ENCODE results near the gene ABCA2.

GRCh38 chr9:137018761-137019559 lies 9.1 kb downstream of the ABCA2 start:
- TF ChIP-seq MYC (IDR thresholded peaks at IDR 0.05; ENCODE audit: low read depth, low read length) (no peak), MYC (CRISPR knock-in tag; IDR thresholded peaks at IDR 0.05; ENCODE audit: borderline replicate concordance, low read depth) (no peak), TAF1 (IDR thresholded peaks at IDR 0.05; ENCODE audit: control insufficient read depth, extremely low read depth, insufficient read depth, low read length, severe bottlenecking) (no peak), ATF6 (CRISPR knock-in tag; IDR thresholded peaks at IDR 0.05) (no peak), ZBTB11 (CRISPR knock-in tag; IDR thresholded peaks at IDR 0.05) (no peak), FOXO4 (CRISPR knock-in tag; IDR thresholded peaks at IDR 0.05) (no peak), SMARCE1 (IDR thresholded peaks at IDR 0.05) (no peak), IRF2 (CRISPR knock-in tag; IDR thresholded peaks at IDR 0.05) (no peak), HMGXB4 (CRISPR knock-in tag; IDR thresholded peaks at IDR 0.05) (no peak), ZNF274 (IDR thresholded peaks at IDR 0.05; ENCODE audit: borderline replicate concordance, low read depth, low read length) (no peak), ESRRA (IDR thresholded peaks at IDR 0.05; ENCODE audit: borderline replicate concordance, low read depth) (no peak), ADNP (tag; IDR thresholded peaks at IDR 0.05) (no peak), GATAD2A (IDR thresholded peaks at IDR 0.05) (no peak)
- TF ChIP-seq, protein P1, sequence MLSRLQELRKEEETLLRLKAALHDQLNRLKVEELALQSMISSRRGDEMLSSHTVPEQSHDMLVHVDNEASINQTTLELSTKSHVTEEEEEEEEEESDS (CRISPR knock-in tag; IDR thresholded peaks at IDR 0.05): no peak
